Smooth muscle cell (in vitro differentiated cells): Measurements from ENCODE around the gene TCEANC2. TPM values are rescaled to one million over a fixed set of nuclear protein-coding genes. Genes with fewer than 3 reads are reported as not detected.

Source experiments
- DNase-seq: peaks from one replicate; lab custom pipeline; 2025; ENCODE audit not compliant: unreplicated experiment; lab: John Stamatoyannopoulos, UW
- H2AFZ ChIP-seq: fragments of 200-600 bp; sonication (generic); 2 replicates; pipeline ENCODE4 v1.6.0; 2016; ENCODE audit warnings: antibody characterized with exemption, low read depth, mild to moderate bottlenecking
- H3F3A ChIP-seq: fragments of 200-600 bp; sonication (generic); 2 replicates; pipeline ENCODE4 v1.6.0; 2017; ENCODE audit warnings: antibody characterized with exemption, low read depth
- H3K27ac ChIP-seq: fragments of 200-600 bp; sonication (generic); 2 replicates; pipeline ENCODE4 v1.5.1; 2016; ENCODE audit warnings: low read depth, mild to moderate bottlenecking
- H3K27me3 ChIP-seq: fragments of 200-600 bp; sonication (generic); 2 replicates; pipeline ENCODE4 v1.6.1; 2016; ENCODE audit warnings: low read depth, mild to moderate bottlenecking
- H3K36me3 ChIP-seq: fragments of 200-600 bp; sonication (generic); 2 replicates; pipeline ENCODE4 v1.5.1; 2016; ENCODE audit warnings: low read depth
- H3K4me1 ChIP-seq: fragments of 200-600 bp; sonication (generic); 2 replicates; pipeline ENCODE4 v1.5.1; 2016; ENCODE audit warnings: low read depth
- H3K4me2 ChIP-seq: fragments of 200-600 bp; sonication (generic); 2 replicates; pipeline ENCODE4 v1.6.0; 2016; ENCODE audit warnings: mild to moderate bottlenecking
- H3K4me3 ChIP-seq: fragments of 200-600 bp; sonication (generic); 2 replicates; pipeline ENCODE4 v1.5.1; 2016; ENCODE audit warnings: mild to moderate bottlenecking
- H3K79me2 ChIP-seq: fragments of 200-600 bp; sonication (generic); 2 replicates; pipeline ENCODE4 v1.6.0; 2016; ENCODE audit warnings: low read depth, mild to moderate bottlenecking
- H3K9ac ChIP-seq: fragments of 200-600 bp; sonication (generic); 2 replicates; pipeline ENCODE4 v1.6.0; 2016; ENCODE audit warnings: low read depth
- H3K9me3 ChIP-seq: fragments of 200-600 bp; sonication (generic); replicated peaks from 2 replicates; pipeline ENCODE4 v1.5.1; 2016; ENCODE audit warnings: low read depth
- H4K20me1 ChIP-seq: fragments of 200-600 bp; sonication (generic); 2 replicates; pipeline ENCODE4 v1.6.0; 2016; ENCODE audit warnings: low read depth
- CTCF ChIP-seq: fragments of 200-600 bp; sonication (generic); IDR thresholded peaks from 2 replicates; pipeline ENCODE4 v1.5.1; 2017; ENCODE audit warnings: borderline replicate concordance, mild to moderate bottlenecking, antibody characterized with exemption; ENCODE audit not compliant: insufficient read depth, poor library complexity, severe bottlenecking
- WGBS: methylation state at CpG from one replicate; pipeline ENCODE4 v1.1.7; 2016; ENCODE audit warnings: low lambda C conversion rate; 5-methylcytosine and 5-hydroxymethylcytosine counted together
- microRNA-seq: library from miRNA; unstranded; fragments of <30 nt; microRNA quantifications from one replicate; pipeline ENCODE4, GENCODE V29; 2016; ENCODE audit warnings: borderline number of aligned reads
- polyA plus RNA-seq: library from polyadenylated mRNA; unstranded; fragments of >200 nt; fragmentation: Nextera tagmentation; extraction: Ambion mirVana; gene quantifications from 2 replicates; pipeline ENCODE4 v1.2.1, GENCODE V29; 2016
- small RNA-seq: library from RNA; depleted of rRNA; stranded (forward); fragments of <200 nt; gene quantifications from one replicate; pipeline ENCODE3, GENCODE V24; 2014
- total RNA-seq: library from RNA; depleted of rRNA; stranded (reverse); fragments of >200 nt; gene quantifications from 2 replicates; pipeline ENCODE4 v1.2.3, GENCODE V29; 2014

TCEANC2 gene
- total and polyA plus RNA-seq, 2 experiments from 2014 or later = 2.1 to 4.6 TPM

- Histone ChIP-seq H3K36me3 (no peaks in the 10 kb centered on the region), H3F3A (no peaks in the 10 kb centered on the region), H3K4me1 (peaks cover 3% of the 10 kb centered on the region), H3K79me2 (no peaks in the 10 kb centered on the region), H3K4me3 (no peak within 1 kb of the TSS), H3K27ac (no peak within 1 kb of the TSS), H3K27me3 (no peaks in the 10 kb centered on the region), H4K20me1 (no peaks in the 10 kb centered on the region), H3K4me2 (peak within 1 kb of the TSS; percentile 59), H3K9me3 (no peaks in the 10 kb centered on the region), H3K9ac (no peak within 1 kb of the TSS), H2AFZ (peak within 1 kb of the TSS; percentile 10)
- 95% methylated on average over 5 of the region's 5 CpGs for WGBS
- DNase-seq = no peak
- no peak for TF ChIP-seq CTCF
Measured at GRCh38 chr1:54152696-54153095, 99.3 kb downstream of the TCEANC2 start, which contains the start of gene CDCP2. Gene CDCP2 (minus strand): TSS chr1:54153000. CDS start chr1:54152922, 78 bp downstream.

GRCh38 chr1:54153535-54154439, 100.4 kb downstream of the TCEANC2 start:
- Histone ChIP-seq H3K79me2 (no peaks in the 10 kb centered on the region), H3K27me3 (no peaks in the 10 kb centered on the region), H4K20me1 (no peaks in the 10 kb centered on the region), H3K9ac (no peak overlapping the region), H3K4me3 (no peak overlapping the region), H3F3A (no peaks in the 10 kb centered on the region), H3K27ac (no peak overlapping the region), H3K4me1 (peaks cover 3% of the 10 kb centered on the region), H3K4me2 (peak overlapping the region; percentile 59), H3K36me3 (no peaks in the 10 kb centered on the region), H3K9me3 (no peaks in the 10 kb centered on the region), H2AFZ (peak overlapping the region; percentile 10)
- TF ChIP-seq CTCF = no peak
- 64% methylated on average over 19 of the region's 19 CpGs for WGBS
- DNase-seq = no peak

Small RNA genes lying within 50 kb of the gene (microRNA-seq; reads per million reads assigned to microRNA genes)
- gene MIR4781 = not detected

Small RNA genes lying within 50 kb of the gene (small RNA-seq; reads per million reads assigned to genes)
- not detected for gene AL353898.1
- not detected for gene AL353898.2

Other genes starting within 250 kb of the TCEANC2 start
- 20.2 and 28.4 TPM in 2 replicates for gene NDC1, start 215.3 kb upstream of the TCEANC2 start, total RNA-seq
- gene NDC1, start 215.3 kb upstream of the TCEANC2 start, polyA plus RNA-seq = 4.9 and 5.5 TPM in 2 replicates
- 44.2 and 45.9 TPM in 2 replicates for gene YIPF1, start 163.8 kb upstream of the TCEANC2 start, total RNA-seq
- 32.4 and 33.0 TPM in 2 replicates for gene YIPF1, start 163.8 kb upstream of the TCEANC2 start, polyA plus RNA-seq
- not detected in 2 replicates for gene DIO1, start 159.4 kb upstream of the TCEANC2 start, total RNA-seq
- gene DIO1, start 159.4 kb upstream of the TCEANC2 start, polyA plus RNA-seq = 0.16 TPM in 1 of 2 replicates, not detected in the other
- 23.3 and 27.4 TPM in 2 replicates for gene IFT25, start 107.9 kb upstream of the TCEANC2 start, total RNA-seq
- gene IFT25, start 107.9 kb upstream of the TCEANC2 start, polyA plus RNA-seq = 45.1 and 46.3 TPM in 2 replicates
- 36.5 and 56.2 TPM in 2 replicates for gene LRRC42, start 107.3 kb upstream of the TCEANC2 start, total RNA-seq
- gene LRRC42, start 107.3 kb upstream of the TCEANC2 start, polyA plus RNA-seq = 37.0 and 38.0 TPM in 2 replicates
- gene LDLRAD1, start 35.4 kb upstream of the TCEANC2 start, total RNA-seq = not detected in 2 replicates
- not detected in 2 replicates for gene LDLRAD1, start 35.4 kb upstream of the TCEANC2 start, polyA plus RNA-seq
- 358 and 402 TPM in 2 replicates for gene TMEM59, start 404 bp upstream of the TCEANC2 start, total RNA-seq
- gene TMEM59, start 404 bp upstream of the TCEANC2 start, polyA plus RNA-seq = 427 and 444 TPM in 2 replicates
- gene CDCP2, start 99.4 kb downstream of the TCEANC2 start, total RNA-seq = not detected in 2 replicates
- gene CDCP2, start 99.4 kb downstream of the TCEANC2 start, polyA plus RNA-seq = not detected in 2 replicates
- gene CYB5RL, start 146.4 kb downstream of the TCEANC2 start, total RNA-seq = 1.3 and 1.5 TPM in 2 replicates
- 3.2 and 3.8 TPM in 2 replicates for gene CYB5RL, start 146.4 kb downstream of the TCEANC2 start, polyA plus RNA-seq
- 70.9 and 85.5 TPM in 2 replicates for gene MRPL37, start 146.6 kb downstream of the TCEANC2 start, total RNA-seq
- gene MRPL37, start 146.6 kb downstream of the TCEANC2 start, polyA plus RNA-seq = 96.4 and 100.0 TPM in 2 replicates